ENCODE measurements around the gene THAP4. TPM values are rescaled to one million over a fixed set of nuclear protein-coding genes. Genes with fewer than 3 reads are reported as not detected.
A peak's percentile ranks its signal among the peaks of the same experiment; 100 is the strongest.

Gene THAP4
- total and polyA plus RNA-seq, 9 donors: 36.3 to 51.7 (median 43.9) TPM

- peak within 1 kb of the TSS; percentile 51 for H3K27ac ChIP-seq (ENCODE audit: low read length)
- peaks cover 16% of the 10 kb centered on the region for H3K9me3 ChIP-seq (replicated peaks; ENCODE audit: control insufficient read depth, low read depth, low read length)
- under 1% methylated on average over 90 of the region's 98 CpGs for WGBS (ENCODE audit: insufficient coverage)
- peak within 1 kb of the TSS; percentile 55 for H3K4me3 ChIP-seq (ENCODE audit: low read length)
- peak; percentile 86 for DNase-seq
- peaks cover 38% of the 10 kb centered on the region for H3K4me1 ChIP-seq (ENCODE audit: control insufficient read depth, insufficient read depth, low read length)
- H3K36me3 ChIP-seq (ENCODE audit: control insufficient read depth, insufficient read depth, low read length): peaks cover 22% of the 10 kb centered on the region
- H3K27me3 ChIP-seq (ENCODE audit: control insufficient read depth, insufficient read depth, low read length): peaks cover 8% of the 10 kb centered on the region
Measured at GRCh38 chr2:241558532-241559322, 78.2 kb downstream of the THAP4 start, which contains the start of gene BOK. Gene BOK, plus strand, starts transcription at chr2:241558745. Its CDS starts 739 bp downstream, at chr2:241559484.

- peaks cover 25% of the 10 kb centered on the region for H3K4me1 ChIP-seq (ENCODE audit: control insufficient read depth, insufficient read depth, low read length)
- no peak overlapping the region for H3K4me3 ChIP-seq (ENCODE audit: low read length)
- DNase-seq: no peak
- H3K9me3 ChIP-seq (replicated peaks; ENCODE audit: control insufficient read depth, low read depth, low read length): peaks cover 16% of the 10 kb centered on the region
- H3K27me3 ChIP-seq (ENCODE audit: control insufficient read depth, insufficient read depth, low read length): peaks cover 8% of the 10 kb centered on the region
- no peak overlapping the region for H3K27ac ChIP-seq (ENCODE audit: low read length)
- H3K36me3 ChIP-seq (ENCODE audit: control insufficient read depth, insufficient read depth, low read length): peaks cover 5% of the 10 kb centered on the region
Measured at GRCh38 chr2:241556746-241557145, 80.2 kb downstream of the THAP4 start.

GRCh38 chr2:241555711-241556110 lies 81.2 kb downstream of the THAP4 start:
- Histone ChIP-seq H3K27me3 (ENCODE audit: control insufficient read depth, insufficient read depth, low read length) (peaks cover 8% of the 10 kb centered on the region), H3K4me3 (ENCODE audit: low read length) (no peak overlapping the region), H3K4me1 (ENCODE audit: control insufficient read depth, insufficient read depth, low read length) (peaks cover 20% of the 10 kb centered on the region), H3K36me3 (ENCODE audit: control insufficient read depth, insufficient read depth, low read length) (peaks cover 5% of the 10 kb centered on the region), H3K9me3 (replicated peaks; ENCODE audit: control insufficient read depth, low read depth, low read length) (peaks cover 16% of the 10 kb centered on the region), H3K27ac (ENCODE audit: low read length) (no peak overlapping the region)
- 53% methylated on average over 3 of the region's 3 CpGs for WGBS (ENCODE audit: insufficient coverage)
- DNase-seq: no peak

- 71% methylated on average over 4 of the region's 7 CpGs for WGBS (ENCODE audit: insufficient coverage)
- DNase-seq: no peak
- H3K27ac ChIP-seq (ENCODE audit: low read length): no peak overlapping the region
- H3K4me1 ChIP-seq (ENCODE audit: control insufficient read depth, insufficient read depth, low read length): peaks cover 11% of the 10 kb centered on the region
- no peaks in the 10 kb centered on the region for H3K36me3 ChIP-seq (ENCODE audit: control insufficient read depth, insufficient read depth, low read length)
- peaks cover 8% of the 10 kb centered on the region for H3K27me3 ChIP-seq (ENCODE audit: control insufficient read depth, insufficient read depth, low read length)
- H3K4me3 ChIP-seq (ENCODE audit: low read length): no peak overlapping the region
- H3K9me3 ChIP-seq (replicated peaks; ENCODE audit: control insufficient read depth, low read depth, low read length): peaks cover 16% of the 10 kb centered on the region
Measured at GRCh38 chr2:241554610-241555322, 82.2 kb downstream of the THAP4 start.

GRCh38 chr2:241553981-241554380 lies 83.0 kb downstream of the THAP4 start:
- Histone ChIP-seq H3K4me1 (ENCODE audit: control insufficient read depth, insufficient read depth, low read length) (peaks cover 9% of the 10 kb centered on the region), H3K9me3 (replicated peaks; ENCODE audit: control insufficient read depth, low read depth, low read length) (peaks cover 16% of the 10 kb centered on the region), H3K27ac (ENCODE audit: low read length) (no peak overlapping the region), H3K36me3 (ENCODE audit: control insufficient read depth, insufficient read depth, low read length) (no peaks in the 10 kb centered on the region), H3K4me3 (ENCODE audit: low read length) (no peak overlapping the region), H3K27me3 (ENCODE audit: control insufficient read depth, insufficient read depth, low read length) (peaks cover 8% of the 10 kb centered on the region)
- DNase-seq: no peak
- 41% methylated on average over 6 of the region's 6 CpGs for WGBS (ENCODE audit: insufficient coverage)

GRCh38 chr2:241553512-241553830 lies 83.5 kb downstream of the THAP4 start:
- H3K9me3 ChIP-seq (replicated peaks; ENCODE audit: control insufficient read depth, low read depth, low read length): peaks cover 16% of the 10 kb centered on the region
- no peaks in the 10 kb centered on the region for H3K36me3 ChIP-seq (ENCODE audit: control insufficient read depth, insufficient read depth, low read length)
- H3K27me3 ChIP-seq (ENCODE audit: control insufficient read depth, insufficient read depth, low read length): peaks cover 8% of the 10 kb centered on the region
- no peak overlapping the region for H3K27ac ChIP-seq (ENCODE audit: low read length)
- WGBS (ENCODE audit: insufficient coverage): 82% methylated on average over 4 of the region's 12 CpGs
- no peak for DNase-seq
- peaks cover 9% of the 10 kb centered on the region for H3K4me1 ChIP-seq (ENCODE audit: control insufficient read depth, insufficient read depth, low read length)
- H3K4me3 ChIP-seq (ENCODE audit: low read length): no peak overlapping the region

GRCh38 chr2:241551998-241552737 lies 84.8 kb downstream of the THAP4 start:
- H3K27me3 ChIP-seq (ENCODE audit: control insufficient read depth, insufficient read depth, low read length): peaks cover 8% of the 10 kb centered on the region
- WGBS (ENCODE audit: insufficient coverage): 63% methylated on average over 30 of the region's 33 CpGs
- H3K4me3 ChIP-seq (ENCODE audit: low read length): no peak overlapping the region
- H3K27ac ChIP-seq (ENCODE audit: low read length): no peak overlapping the region
- no peaks in the 10 kb centered on the region for H3K36me3 ChIP-seq (ENCODE audit: control insufficient read depth, insufficient read depth, low read length)
- peaks cover 12% of the 10 kb centered on the region for H3K9me3 ChIP-seq (replicated peaks; ENCODE audit: control insufficient read depth, low read depth, low read length)
- DNase-seq: no peak
- peaks cover 17% of the 10 kb centered on the region for H3K4me1 ChIP-seq (ENCODE audit: control insufficient read depth, insufficient read depth, low read length)

GRCh38 chr2:241551599-241551997 lies 85.4 kb downstream of the THAP4 start:
- Histone ChIP-seq H3K9me3 (replicated peaks; ENCODE audit: control insufficient read depth, low read depth, low read length) (peaks cover 9% of the 10 kb centered on the region), H3K27ac (ENCODE audit: low read length) (no peak overlapping the region), H3K4me1 (ENCODE audit: control insufficient read depth, insufficient read depth, low read length) (peaks cover 23% of the 10 kb centered on the region), H3K27me3 (ENCODE audit: control insufficient read depth, insufficient read depth, low read length) (peaks cover 8% of the 10 kb centered on the region), H3K4me3 (ENCODE audit: low read length) (no peak overlapping the region), H3K36me3 (ENCODE audit: control insufficient read depth, insufficient read depth, low read length) (no peaks in the 10 kb centered on the region)
- WGBS (ENCODE audit: insufficient coverage): 67% methylated on average over 3 of the region's 12 CpGs
- DNase-seq: no peak

GRCh38 chr2:241550616-241551580 lies 86.1 kb downstream of the THAP4 start:
- no peak for DNase-seq
- H3K4me3 ChIP-seq (ENCODE audit: low read length): no peak overlapping the region
- H3K27ac ChIP-seq (ENCODE audit: low read length): no peak overlapping the region
- 59% methylated on average over 16 of the region's 21 CpGs for WGBS (ENCODE audit: insufficient coverage)
- H3K9me3 ChIP-seq (replicated peaks; ENCODE audit: control insufficient read depth, low read depth, low read length): peaks cover 3% of the 10 kb centered on the region
- peaks cover 8% of the 10 kb centered on the region for H3K27me3 ChIP-seq (ENCODE audit: control insufficient read depth, insufficient read depth, low read length)
- H3K36me3 ChIP-seq (ENCODE audit: control insufficient read depth, insufficient read depth, low read length): no peaks in the 10 kb centered on the region
- peaks cover 28% of the 10 kb centered on the region for H3K4me1 ChIP-seq (ENCODE audit: control insufficient read depth, insufficient read depth, low read length)

Measured in muscle of leg (tissue), 11 donors.